PC-3 (cell line): ENCODE measurements around the gene PTPRN2.

Source experiments
- EZH2 ChIP-seq: fragments of 300-600 bp; sonication (generic); IDR thresholded peaks from one replicate; pipeline ENCODE4 v1.6.1; 2017; ENCODE audit warnings: antibody characterized with exemption, mild to moderate bottlenecking, low read length; ENCODE audit not compliant: unreplicated experiment
- TF ChIP-seq, protein P1 (sequence below): fragments of 300-600 bp; sonication (generic); conservative IDR thresholded peaks from 2 replicates; pipeline ENCODE4 v1.5.1; 2017; ENCODE audit warnings: antibody characterized with exemption, low read depth, mild to moderate bottlenecking, low read length

GRCh38 chr7:158415316-158415715 lies 172.3 kb downstream of the PTPRN2 start:
- TF ChIP-seq, protein P1, sequence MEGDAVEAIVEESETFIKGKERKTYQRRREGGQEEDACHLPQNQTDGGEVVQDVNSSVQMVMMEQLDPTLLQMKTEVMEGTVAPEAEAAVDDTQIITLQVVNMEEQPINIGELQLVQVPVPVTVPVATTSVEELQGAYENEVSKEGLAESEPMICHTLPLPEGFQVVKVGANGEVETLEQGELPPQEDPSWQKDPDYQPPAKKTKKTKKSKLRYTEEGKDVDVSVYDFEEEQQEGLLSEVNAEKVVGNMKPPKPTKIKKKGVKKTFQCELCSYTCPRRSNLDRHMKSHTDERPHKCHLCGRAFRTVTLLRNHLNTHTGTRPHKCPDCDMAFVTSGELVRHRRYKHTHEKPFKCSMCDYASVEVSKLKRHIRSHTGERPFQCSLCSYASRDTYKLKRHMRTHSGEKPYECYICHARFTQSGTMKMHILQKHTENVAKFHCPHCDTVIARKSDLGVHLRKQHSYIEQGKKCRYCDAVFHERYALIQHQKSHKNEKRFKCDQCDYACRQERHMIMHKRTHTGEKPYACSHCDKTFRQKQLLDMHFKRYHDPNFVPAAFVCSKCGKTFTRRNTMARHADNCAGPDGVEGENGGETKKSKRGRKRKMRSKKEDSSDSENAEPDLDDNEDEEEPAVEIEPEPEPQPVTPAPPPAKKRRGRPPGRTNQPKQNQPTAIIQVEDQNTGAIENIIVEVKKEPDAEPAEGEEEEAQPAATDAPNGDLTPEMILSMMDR, result no peak
- no peak for TF ChIP-seq EZH2
